Measurements from ENCODE around the gene OPN5. TPM values are rescaled to one million over a fixed set of nuclear protein-coding genes. Genes with fewer than 3 reads are reported as not detected.

OPN5 gene
- total RNA-seq, 2 donors from 2014 or later = 0.85 TPM; not detected in 1

DNA sequence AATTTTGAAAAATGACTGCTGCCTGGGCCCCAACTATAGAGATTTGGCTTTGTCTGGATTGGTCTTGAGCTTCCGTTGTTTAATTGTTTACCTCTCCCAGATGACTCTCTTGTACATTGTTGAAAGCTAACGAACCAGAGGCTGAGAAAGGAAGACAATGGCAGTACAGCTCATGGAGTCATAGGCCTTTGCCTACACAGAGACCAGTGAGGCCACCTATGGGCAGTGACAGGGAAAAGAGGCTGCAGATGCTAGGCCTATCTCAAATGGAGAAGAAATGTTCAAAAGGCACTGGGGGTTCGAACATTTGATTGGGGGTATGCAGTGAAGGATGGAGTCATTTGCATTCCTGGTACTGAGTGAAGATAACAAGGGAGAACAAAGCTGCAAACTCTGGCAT, 29.1 kb downstream of the OPN5 start:
- Histone ChIP-seq H3K36me3 (no peaks in the 10 kb centered on the region), H3K4me3 (no peak overlapping the region)
- 87% methylated on average over 3 of the region's 3 CpGs for WGBS

DNA sequence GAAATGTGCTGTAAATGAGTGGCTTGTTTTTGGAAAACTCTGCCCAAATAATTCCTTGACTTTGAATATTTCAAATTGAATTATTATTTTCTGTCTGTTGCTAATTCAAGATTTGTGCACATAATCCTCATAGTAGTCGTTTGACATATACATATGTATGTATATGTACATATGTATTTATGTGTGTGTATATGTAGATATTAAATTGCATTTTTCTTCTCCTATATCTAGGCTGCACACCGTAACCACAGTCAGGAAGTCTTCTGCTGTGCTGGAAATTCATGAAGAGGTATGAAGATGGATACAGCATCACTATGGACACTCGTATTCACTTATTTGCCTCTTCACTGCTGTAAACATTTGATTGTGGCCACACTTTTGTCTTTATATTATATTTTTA, 29.6 kb downstream of the OPN5 start:
- Histone ChIP-seq H3K9me3 (no peaks in the 10 kb centered on the region), H3K4me1 (replicated peaks) (no peaks in the 10 kb centered on the region), H3K4me3 (no peak overlapping the region), H3K27ac (no peak overlapping the region), H3K36me3 (no peaks in the 10 kb centered on the region), H3K27me3 (replicated peaks; ENCODE audit: insufficient read depth) (no peaks in the 10 kb centered on the region)
- WGBS = 90% methylated on average over 3 of the region's 3 CpGs
- no peak for DNase-seq (ENCODE audit: low spot score)
- intact Hi-C loops (cut with DNase I) = no loop called here
- TF ChIP-seq POLR2A (IDR thresholded peaks at IDR 0.05) (no peak), POLR2AphosphoS5 (IDR thresholded peaks at IDR 0.05) (no peak)
- TF ChIP-seq, protein P1, sequence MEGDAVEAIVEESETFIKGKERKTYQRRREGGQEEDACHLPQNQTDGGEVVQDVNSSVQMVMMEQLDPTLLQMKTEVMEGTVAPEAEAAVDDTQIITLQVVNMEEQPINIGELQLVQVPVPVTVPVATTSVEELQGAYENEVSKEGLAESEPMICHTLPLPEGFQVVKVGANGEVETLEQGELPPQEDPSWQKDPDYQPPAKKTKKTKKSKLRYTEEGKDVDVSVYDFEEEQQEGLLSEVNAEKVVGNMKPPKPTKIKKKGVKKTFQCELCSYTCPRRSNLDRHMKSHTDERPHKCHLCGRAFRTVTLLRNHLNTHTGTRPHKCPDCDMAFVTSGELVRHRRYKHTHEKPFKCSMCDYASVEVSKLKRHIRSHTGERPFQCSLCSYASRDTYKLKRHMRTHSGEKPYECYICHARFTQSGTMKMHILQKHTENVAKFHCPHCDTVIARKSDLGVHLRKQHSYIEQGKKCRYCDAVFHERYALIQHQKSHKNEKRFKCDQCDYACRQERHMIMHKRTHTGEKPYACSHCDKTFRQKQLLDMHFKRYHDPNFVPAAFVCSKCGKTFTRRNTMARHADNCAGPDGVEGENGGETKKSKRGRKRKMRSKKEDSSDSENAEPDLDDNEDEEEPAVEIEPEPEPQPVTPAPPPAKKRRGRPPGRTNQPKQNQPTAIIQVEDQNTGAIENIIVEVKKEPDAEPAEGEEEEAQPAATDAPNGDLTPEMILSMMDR (IDR thresholded peaks at IDR 0.05) = no peak

More for the DNA sequence above, 29.1 kb downstream of the OPN5 start:
- TF ChIP-seq POLR2AphosphoS5 (IDR thresholded peaks at IDR 0.05) (no peak), POLR2A (IDR thresholded peaks at IDR 0.05) (no peak)
- TF ChIP-seq, protein P1 (IDR thresholded peaks at IDR 0.05) = no peak
- Histone ChIP-seq H3K4me1 (replicated peaks) (no peaks in the 10 kb centered on the region), H3K9me3 (no peaks in the 10 kb centered on the region), H3K27ac (no peak overlapping the region), H3K27me3 (replicated peaks; ENCODE audit: insufficient read depth) (no peaks in the 10 kb centered on the region)
- intact Hi-C loops (cut with DNase I) = no loop called here
- no peak for DNase-seq (ENCODE audit: low spot score)

DNA sequence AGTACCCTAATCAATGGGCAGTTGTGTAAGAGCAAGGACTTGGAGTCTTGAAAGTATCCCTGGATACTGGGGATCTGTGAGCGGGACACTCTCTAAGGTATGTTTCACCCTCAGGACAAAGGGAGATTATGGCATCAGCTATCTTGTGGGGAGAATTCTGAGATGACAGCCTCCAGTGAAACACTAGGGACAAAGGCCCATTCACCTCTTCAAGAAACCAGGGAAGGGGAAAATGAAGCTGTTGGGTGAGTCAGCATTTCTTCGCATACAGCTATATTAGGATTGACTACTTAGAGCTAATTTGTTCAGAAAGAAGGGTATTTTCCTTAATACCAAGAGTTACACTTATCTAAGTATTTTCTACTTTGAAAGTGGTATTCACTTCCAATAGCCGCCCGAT, 35.9 kb downstream of the OPN5 start:
- intact Hi-C loops (cut with DNase I) = no loop called here
- Histone ChIP-seq H3K36me3 (no peaks in the 10 kb centered on the region), H3K4me1 (replicated peaks) (no peaks in the 10 kb centered on the region), H3K27ac (no peak overlapping the region), H3K9me3 (no peaks in the 10 kb centered on the region), H3K4me3 (no peak overlapping the region), H3K27me3 (replicated peaks; ENCODE audit: insufficient read depth) (no peaks in the 10 kb centered on the region)
- no peak for DNase-seq (ENCODE audit: low spot score)
- TF ChIP-seq, protein P1 (IDR thresholded peaks at IDR 0.05) = no peak
- no peak for TF ChIP-seq POLR2AphosphoS5 (IDR thresholded peaks at IDR 0.05)
- TF ChIP-seq POLR2A (IDR thresholded peaks at IDR 0.05) = no peak
- 97% methylated on average over 4 of the region's 4 CpGs for WGBS

DNA sequence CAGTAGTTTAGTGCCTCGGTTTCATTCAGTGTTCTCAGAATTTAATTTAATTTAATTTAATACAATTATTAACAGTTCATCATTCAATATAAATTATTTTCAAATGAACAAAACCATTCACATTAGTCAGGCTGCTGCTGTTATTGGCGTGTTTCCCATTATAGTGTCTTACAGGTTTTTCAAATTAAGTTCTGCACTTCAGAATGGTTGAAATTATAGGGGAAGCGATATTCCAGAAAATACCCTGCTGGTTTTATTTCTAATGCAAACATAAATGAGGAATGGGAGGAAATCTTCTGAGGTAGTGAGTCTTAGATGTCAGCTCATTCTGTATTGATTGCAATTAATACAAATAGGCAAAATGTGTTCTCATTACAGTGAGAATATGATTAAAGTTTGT, 37.6 kb downstream of the OPN5 start:
- intact Hi-C loops (cut with DNase I) = no loop called here
- WGBS = 88% methylated on average over 3 of the region's 3 CpGs
- no peak for DNase-seq (ENCODE audit: low spot score)
- H3K36me3 ChIP-seq = no peaks in the 10 kb centered on the region
- no peak overlapping the region for H3K4me3 ChIP-seq
- H3K27ac ChIP-seq = no peak overlapping the region
- H3K27me3 ChIP-seq (replicated peaks; ENCODE audit: insufficient read depth) = no peaks in the 10 kb centered on the region
- H3K4me1 ChIP-seq (replicated peaks) = no peaks in the 10 kb centered on the region
- TF ChIP-seq, protein P1 (IDR thresholded peaks at IDR 0.05) = no peak
- TF ChIP-seq POLR2A (IDR thresholded peaks at IDR 0.05) (no peak), POLR2AphosphoS5 (IDR thresholded peaks at IDR 0.05) (no peak)
- H3K9me3 ChIP-seq = no peaks in the 10 kb centered on the region

DNA sequence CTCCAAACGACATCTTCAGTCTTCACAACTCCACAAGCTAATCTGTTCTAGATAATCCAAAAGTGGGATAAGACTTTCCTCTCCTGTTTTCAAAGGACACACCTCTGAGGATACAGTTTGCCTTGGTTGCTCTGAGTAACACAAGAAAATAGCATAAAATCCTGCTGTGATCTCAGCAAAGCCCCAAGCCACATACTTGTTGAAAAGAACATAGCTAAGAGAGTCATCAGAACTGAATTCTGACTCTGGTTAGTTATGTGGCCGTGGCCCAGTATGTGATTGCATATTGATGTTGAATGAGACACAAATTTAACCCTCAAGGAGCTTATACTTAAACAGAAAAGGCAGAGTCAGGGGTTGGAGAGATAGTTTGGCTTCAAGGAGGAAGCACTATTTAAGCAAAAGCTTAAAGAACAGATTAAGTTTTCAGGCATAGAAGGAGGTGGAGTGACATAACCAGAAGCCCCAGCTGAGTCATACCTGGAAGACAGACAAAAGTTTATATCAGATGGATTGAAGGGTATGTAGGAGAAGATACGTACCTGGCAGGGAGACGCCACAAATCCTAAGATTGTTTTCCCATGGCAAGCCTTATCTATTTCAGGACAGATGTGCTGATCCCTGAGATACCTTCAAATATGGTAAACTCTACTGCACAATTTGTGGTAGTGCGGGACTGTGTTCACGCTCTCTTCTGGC, 41.2 kb downstream of the OPN5 start:
- Histone ChIP-seq H3K4me3 (no peak overlapping the region), H3K27me3 (replicated peaks; ENCODE audit: insufficient read depth) (no peaks in the 10 kb centered on the region), H3K27ac (no peak overlapping the region), H3K36me3 (no peaks in the 10 kb centered on the region), H3K4me1 (replicated peaks) (no peaks in the 10 kb centered on the region), H3K9me3 (no peaks in the 10 kb centered on the region)
- WGBS = 88% methylated on average over 6 of the region's 6 CpGs
- TF ChIP-seq POLR2AphosphoS5 (IDR thresholded peaks at IDR 0.05) (no peak), POLR2A (IDR thresholded peaks at IDR 0.05) (no peak)
- TF ChIP-seq, protein P1 (IDR thresholded peaks at IDR 0.05) = no peak
- intact Hi-C loops (cut with DNase I) = no loop called here
- DNase-seq (ENCODE audit: low spot score) = no peak
